Neuronal stem cell (in vitro differentiated cells): ENCODE data around the gene WWOX.

Experiments
- DNase-seq: peaks from one replicate; pipeline ENCODE4 v3.0.0-alpha.2; 2013; ENCODE audit warnings: low spot score
- H2AFZ ChIP-seq: one replicate; pipeline ENCODE4 v1.6.1; 2013; ENCODE audit warnings: mild to moderate bottlenecking, low read length, inconsistent platforms
- H2AK5ac ChIP-seq: 2 replicates; pipeline ENCODE4 v1.6.1; 2013; ENCODE audit warnings: low read depth, mild to moderate bottlenecking, inconsistent platforms, low read length, moderate library complexity, mixed read lengths
- H2BK120ac ChIP-seq: 2 replicates; pipeline ENCODE4 v1.6.1; 2013; ENCODE audit warnings: low read depth, mild to moderate bottlenecking, inconsistent platforms, low read length, moderate library complexity, mixed read lengths
- H2BK12ac ChIP-seq: one replicate; pipeline ENCODE4 v1.6.1; 2013; ENCODE audit warnings: low read length, inconsistent platforms
- H2BK15ac ChIP-seq: 2 replicates; pipeline ENCODE4 v1.6.1; 2013; ENCODE audit warnings: mild to moderate bottlenecking, low read length, inconsistent platforms, mixed read lengths
- H2BK5ac ChIP-seq: one replicate; pipeline ENCODE4 v1.6.1; 2013; ENCODE audit warnings: inconsistent platforms, mild to moderate bottlenecking, low read length, moderate library complexity
- H3K14ac ChIP-seq: one replicate; pipeline ENCODE4 v1.6.1; 2013; ENCODE audit warnings: low read length, inconsistent platforms
- H3K18ac ChIP-seq: 2 replicates; pipeline ENCODE4 v1.6.1; 2013; ENCODE audit warnings: low read length, inconsistent platforms
- H3K23ac ChIP-seq: 2 replicates; pipeline ENCODE4 v1.6.1; 2013; ENCODE audit warnings: low read depth, mild to moderate bottlenecking, mixed read lengths, low read length, inconsistent platforms; ENCODE audit not compliant: poor library complexity
- H3K27ac ChIP-seq: replicated peaks from 3 replicates; pipeline ENCODE4 v1.5.1; 2013; ENCODE audit warnings: low read length, inconsistent platforms
- H3K27me3 ChIP-seq, 3 experiments: 2 replicates each; pipeline ENCODE4 v1.6.1; 2013; ENCODE audit warnings: low read length in 3 of 3, mild to moderate bottlenecking in 2 of 3, inconsistent platforms in 1 of 3, low read depth in 1 of 3, mixed read lengths in 1 of 3, moderate library complexity in 1 of 3; ENCODE audit not compliant: control insufficient read depth in 3 of 3, insufficient read depth in 3 of 3
- H3K36me3 ChIP-seq, 2 donors: replicated peaks in 1 of 2; 2 replicates each; pipeline ENCODE4 v1.6.1; 2013; ENCODE audit warnings: low read length in 2 of 2; ENCODE audit not compliant: control insufficient read depth in 2 of 2, insufficient read depth in 2 of 2
- H3K4ac ChIP-seq: 2 replicates; pipeline ENCODE4 v1.6.1; 2013; ENCODE audit warnings: inconsistent platforms, mild to moderate bottlenecking, low read length, moderate library complexity
- H3K4me1 ChIP-seq, 2 donors: 1 replicate in 1 of 2; 2 replicates in 1 of 2; pipeline ENCODE4 v1.6.1; 2013; ENCODE audit warnings: low read length in 2 of 2, low read depth in 1 of 2; ENCODE audit not compliant: control insufficient read depth in 2 of 2, insufficient read depth in 1 of 2
- H3K4me2 ChIP-seq: one replicate; pipeline ENCODE4 v1.6.1; 2013; ENCODE audit warnings: mild to moderate bottlenecking, low read length, inconsistent platforms; ENCODE audit not compliant: insufficient read depth, poor library complexity, severe bottlenecking
- H3K4me3 ChIP-seq, 2 donors: 2 replicates each; pipeline ENCODE4 v1.5.1; 2013; ENCODE audit warnings: low read length in 2 of 2, mild to moderate bottlenecking in 2 of 2, inconsistent platforms in 1 of 2, moderate library complexity in 1 of 2
- H3K79me1 ChIP-seq: one replicate; pipeline ENCODE4 v1.6.1; 2013; ENCODE audit warnings: low read depth, mild to moderate bottlenecking, inconsistent platforms, low read length, moderate library complexity
- H3K9ac ChIP-seq: one replicate; pipeline ENCODE4 v1.6.1; 2013; ENCODE audit warnings: mild to moderate bottlenecking, low read depth, low read length, inconsistent platforms; ENCODE audit not compliant: poor library complexity
- H3K9me3 ChIP-seq, 2 donors: replicated peaks in 1 of 2; 2 replicates each; pipeline versions ENCODE3 to v1.6.1; 2013; ENCODE audit warnings: low read length in 2 of 2, mild to moderate bottlenecking in 2 of 2, inconsistent platforms in 1 of 2, low read depth in 1 of 2, mixed read lengths in 1 of 2, moderate library complexity in 1 of 2; ENCODE audit not compliant: control insufficient read depth in 2 of 2, insufficient read depth in 1 of 2
- H4K8ac ChIP-seq: one replicate; pipeline ENCODE4 v1.6.1; 2013; ENCODE audit warnings: low read depth, mild to moderate bottlenecking, inconsistent platforms, low read length, moderate library complexity
- H4K91ac ChIP-seq: one replicate; pipeline ENCODE4 v1.6.1; 2013; ENCODE audit warnings: low read length, low read depth, mild to moderate bottlenecking, inconsistent platforms; ENCODE audit not compliant: poor library complexity
- WGBS, 2 donors: extraction: QIAGEN DNeasy Blood & Tissue Kit; methylation state at CpG; one replicate each; pipeline ENCODE4 v1.1.7; 2013; ENCODE audit warnings: missing lambda C conversion rate in 2 of 2, mixed read lengths in 1 of 2; ENCODE audit not compliant: insufficient read length in 2 of 2, insufficient replicate concordance in 1 of 2; ENCODE audit errors: extremely low coverage in 2 of 2; 5-methylcytosine and 5-hydroxymethylcytosine counted together

The WWOX gene

DNA sequence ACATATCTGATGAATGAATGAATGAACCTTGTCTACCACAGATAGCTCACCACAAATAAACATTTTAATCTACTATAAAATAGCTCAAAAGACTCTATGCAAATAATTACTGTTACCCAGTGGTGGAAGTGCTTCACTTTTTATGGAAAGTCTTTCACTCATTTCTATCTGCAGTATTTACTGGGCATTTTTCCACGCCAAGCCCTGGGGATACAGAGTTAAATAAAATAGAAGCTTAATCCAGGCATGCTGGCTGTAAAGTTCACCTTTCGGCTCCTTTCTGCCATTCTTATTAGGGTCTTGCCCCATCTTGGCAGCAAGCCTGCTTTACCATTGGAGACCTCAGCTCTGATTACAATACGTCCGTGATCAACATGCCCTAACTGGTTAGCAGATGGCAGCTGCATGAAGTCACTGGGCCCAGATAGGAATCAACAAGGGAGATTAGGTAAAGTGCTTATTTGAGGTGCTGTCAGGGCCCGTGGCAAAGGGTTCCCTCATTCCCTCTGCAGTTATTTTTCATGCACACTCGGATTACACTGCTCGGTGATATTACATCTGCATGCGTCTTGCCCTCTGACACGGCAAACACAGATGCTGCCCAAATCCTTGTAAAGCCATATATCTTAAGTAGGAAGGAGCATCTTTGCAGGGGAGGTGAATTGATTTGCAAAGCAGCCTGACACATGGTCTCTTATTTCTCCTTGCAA is 648.9 kb downstream of the WWOX start:
- Histone ChIP-seq H2BK5ac (no peak overlapping the region), H2BK120ac (no peak overlapping the region), H3K23ac (no peak overlapping the region), H3K4me2 (no peak overlapping the region), H3K18ac (no peak overlapping the region), H3K27ac (no peak overlapping the region), H2BK15ac (no peak overlapping the region), H3K9ac (no peak overlapping the region), H4K91ac (no peak overlapping the region), H3K4ac (no peak overlapping the region), H3K27me3 (no peaks in the 10 kb centered on the region), H3K79me1 (no peaks in the 10 kb centered on the region), H3K4me3 (no peak overlapping the region), H2AFZ (no peak overlapping the region), H2AK5ac (no peak overlapping the region), H3K14ac (no peak overlapping the region), H2BK12ac (no peak overlapping the region), H3K9me3 (no peaks in the 10 kb centered on the region), H4K8ac (no peak overlapping the region), H3K4me1 (peaks cover 0 to 5% of the 10 kb centered on the region in 2 donors), H3K36me3 (no peaks in the 10 kb centered on the region)
- DNase-seq = no peak
- WGBS, 2 donors = no CpG with 5 or more reads among the region's 9 CpGs

DNA sequence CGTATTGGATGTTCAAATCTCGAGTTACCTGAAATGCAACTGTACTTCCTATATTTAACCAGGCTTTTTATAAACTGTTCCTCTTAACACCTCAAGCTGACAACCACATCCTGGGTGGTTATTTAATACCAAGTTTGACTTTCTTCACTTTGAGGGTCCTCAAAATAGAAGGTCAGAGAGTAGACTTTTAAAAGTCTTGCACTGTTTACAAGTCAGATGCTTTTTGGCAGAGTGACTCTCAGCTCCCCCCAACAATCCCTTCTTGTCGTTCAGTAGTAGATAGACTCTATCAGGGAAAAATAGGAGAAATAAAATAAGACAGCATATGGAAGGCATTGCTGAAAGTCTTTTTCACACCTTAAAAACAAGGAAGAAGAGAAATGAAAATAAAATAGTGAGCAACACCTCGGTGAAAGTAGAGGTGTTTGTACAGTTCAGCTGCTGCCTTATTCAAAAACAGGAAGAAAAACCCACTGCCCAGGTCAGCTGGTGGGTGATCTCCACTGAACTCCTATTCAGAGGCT is 650.4 kb downstream of the WWOX start:
- H2AFZ ChIP-seq = no peak overlapping the region
- no peak overlapping the region for H3K18ac ChIP-seq
- no peaks in the 10 kb centered on the region for H3K36me3 ChIP-seq
- no peak overlapping the region for H2AK5ac ChIP-seq
- no peak overlapping the region for H3K23ac ChIP-seq
- no peaks in the 10 kb centered on the region for H3K79me1 ChIP-seq
- no peak overlapping the region for H3K4me3 ChIP-seq
- H3K4ac ChIP-seq = no peak overlapping the region
- no peak overlapping the region for H2BK12ac ChIP-seq
- no peaks in the 10 kb centered on the region for H3K27me3 ChIP-seq
- H2BK120ac ChIP-seq = no peak overlapping the region
- no peak overlapping the region for H3K27ac ChIP-seq
- no peak overlapping the region for H3K4me2 ChIP-seq
- no peak for DNase-seq
- no peak overlapping the region for H4K91ac ChIP-seq
- H3K4me1 ChIP-seq = peaks cover 2 to 8% of the 10 kb centered on the region in 2 donors
- no peak overlapping the region for H4K8ac ChIP-seq
- H2BK15ac ChIP-seq = no peak overlapping the region
- H2BK5ac ChIP-seq = no peak overlapping the region
- H3K9ac ChIP-seq = no peak overlapping the region
- no CpG with 5 or more reads among the region's 4 CpGs for WGBS, 2 donors
- H3K14ac ChIP-seq = no peak overlapping the region
- no peaks in the 10 kb centered on the region for H3K9me3 ChIP-seq

DNA sequence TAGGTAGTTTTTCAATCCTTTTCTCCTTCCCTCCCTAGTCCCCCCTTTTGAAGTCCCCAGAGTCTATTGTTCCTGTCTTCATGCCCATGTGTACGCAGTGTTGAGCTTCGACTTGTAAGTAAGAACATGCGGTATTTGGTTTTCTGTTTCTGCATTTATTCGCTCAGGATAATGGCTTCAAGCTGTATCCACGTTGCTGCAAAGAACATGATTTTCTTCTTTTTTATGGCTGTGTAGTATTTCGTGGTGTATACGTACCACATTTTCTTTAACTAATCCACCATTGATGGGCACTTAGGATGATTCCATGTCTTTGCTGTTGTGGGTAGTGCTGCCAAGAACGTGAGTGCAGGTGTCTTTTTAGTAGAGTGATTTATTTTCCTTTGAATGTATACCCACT is 651.2 kb downstream of the WWOX start:
- H3K27ac ChIP-seq = no peak overlapping the region

DNA sequence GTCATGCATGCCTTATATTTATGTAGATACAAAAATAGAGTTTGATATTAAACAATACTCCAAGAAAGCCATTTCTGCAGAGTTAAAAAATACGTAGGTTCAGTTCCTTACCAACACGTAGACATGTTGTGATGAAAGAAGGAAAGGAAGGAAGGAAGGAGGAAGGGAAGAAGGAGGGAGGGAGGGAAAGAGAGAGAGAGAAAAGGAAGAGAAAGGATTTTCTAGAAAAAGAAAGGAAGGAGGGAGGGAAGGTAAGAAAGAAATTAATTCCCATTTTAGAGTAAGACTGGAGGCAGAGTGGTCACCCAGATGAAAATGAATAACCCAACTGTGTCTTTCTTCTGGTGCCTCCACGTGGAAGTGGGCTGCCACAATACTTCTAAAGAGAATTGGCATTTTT is 652.1 kb downstream of the WWOX start:
- no peaks in the 10 kb centered on the region for H3K79me1 ChIP-seq
- H2BK15ac ChIP-seq = no peak overlapping the region
- no peak overlapping the region for H3K23ac ChIP-seq
- H3K4me1 ChIP-seq = peaks cover 2 to 3% of the 10 kb centered on the region in 2 donors
- no peaks in the 10 kb centered on the region for H3K27me3 ChIP-seq
- H4K91ac ChIP-seq = no peak overlapping the region
- H3K14ac ChIP-seq = no peak overlapping the region
- no peak overlapping the region for H3K4ac ChIP-seq
- H3K4me3 ChIP-seq = no peak overlapping the region
- H3K9ac ChIP-seq = no peak overlapping the region
- no peak overlapping the region for H2AK5ac ChIP-seq
- no peak overlapping the region for H4K8ac ChIP-seq
- no peak overlapping the region for H3K27ac ChIP-seq
- H2AFZ ChIP-seq = no peak overlapping the region
- H2BK12ac ChIP-seq = no peak overlapping the region
- H3K36me3 ChIP-seq = no peaks in the 10 kb centered on the region
- no peak overlapping the region for H2BK120ac ChIP-seq
- DNase-seq = no peak
- H3K9me3 ChIP-seq = no peaks in the 10 kb centered on the region
- WGBS, 2 donors = no CpG with 5 or more reads among the region's 3 CpGs
- no peak overlapping the region for H2BK5ac ChIP-seq
- no peak overlapping the region for H3K4me2 ChIP-seq
- H3K18ac ChIP-seq = no peak overlapping the region

More for the DNA sequence above, 651.2 kb downstream of the WWOX start:
- H2BK12ac ChIP-seq = no peak overlapping the region
- no peaks in the 10 kb centered on the region for H3K79me1 ChIP-seq
- no peak overlapping the region for H2BK120ac ChIP-seq
- no peak overlapping the region for H2BK15ac ChIP-seq
- DNase-seq = no peak
- H3K4ac ChIP-seq = no peak overlapping the region
- no peak overlapping the region for H3K23ac ChIP-seq
- H2AK5ac ChIP-seq = no peak overlapping the region
- WGBS, 2 donors = no CpG with 5 or more reads among the region's 8 CpGs
- no peaks in the 10 kb centered on the region for H3K36me3 ChIP-seq
- no peak overlapping the region for H2AFZ ChIP-seq
- H3K4me1 ChIP-seq = peaks cover 2 to 3% of the 10 kb centered on the region in 2 donors
- no peak overlapping the region for H4K8ac ChIP-seq
- no peak overlapping the region for H4K91ac ChIP-seq
- H3K4me3 ChIP-seq = no peak overlapping the region
- H3K9ac ChIP-seq = no peak overlapping the region
- H3K14ac ChIP-seq = no peak overlapping the region
- H3K4me2 ChIP-seq = no peak overlapping the region
- no peaks in the 10 kb centered on the region for H3K27me3 ChIP-seq
- H3K18ac ChIP-seq = no peak overlapping the region
- no peak overlapping the region for H2BK5ac ChIP-seq
- H3K9me3 ChIP-seq = no peaks in the 10 kb centered on the region
